Fibroblast of mammary gland (primary cell): ENCODE data around the gene DERL3.

Source experiments
- DNase-seq: peaks from one replicate; pipeline ENCODE4 v3.0.0-alpha.2; 2010; ENCODE audit warnings: low read depth
- H3K4me3 ChIP-seq: 2 replicates; pipeline ENCODE4 v1.5.1; 2011; ENCODE audit warnings: low read depth, mild to moderate bottlenecking, low read length, moderate library complexity; ENCODE audit not compliant: control insufficient read depth
- TF ChIP-seq, protein P1 (sequence below): conservative IDR thresholded peaks from 2 replicates; pipeline ENCODE4 v1.5.1; 2011; ENCODE audit warnings: low read depth, low read length, inconsistent platforms; ENCODE audit not compliant: control insufficient read depth, insufficient read depth

The DERL3 gene

DNA sequence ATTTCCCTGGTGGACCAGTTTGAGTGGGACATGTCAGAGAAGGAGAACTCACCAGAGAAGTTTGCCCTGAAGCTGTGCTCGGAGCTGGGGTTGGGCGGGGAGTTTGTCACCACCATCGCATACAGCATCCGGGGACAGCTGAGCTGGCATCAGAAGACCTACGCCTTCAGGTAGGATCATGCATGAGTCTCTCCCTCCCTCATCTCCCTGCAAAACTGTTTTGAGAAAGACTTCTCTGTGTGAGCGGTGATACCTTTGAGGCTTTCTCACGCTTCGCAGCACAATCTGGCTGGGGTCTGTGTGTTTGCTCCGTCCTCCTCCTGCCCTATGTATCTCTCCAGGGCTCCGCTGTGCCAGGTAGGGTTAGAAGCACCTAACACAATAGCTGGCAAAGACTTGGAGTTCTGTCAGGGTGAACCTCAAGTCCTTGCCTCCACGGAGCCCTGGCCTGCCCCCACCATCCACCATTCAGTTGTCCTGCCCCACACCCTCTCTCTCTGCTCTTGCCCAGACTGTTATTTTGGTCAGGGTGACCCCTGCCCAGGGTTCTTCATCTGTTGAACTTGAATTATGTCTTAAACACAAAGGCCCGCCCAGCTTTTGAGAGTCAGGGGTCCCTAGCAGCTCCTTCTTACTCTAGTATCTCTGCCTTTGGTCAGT lies 13.4 kb downstream of the DERL3 start:
- DNase-seq = no peak
- TF ChIP-seq, protein P1, sequence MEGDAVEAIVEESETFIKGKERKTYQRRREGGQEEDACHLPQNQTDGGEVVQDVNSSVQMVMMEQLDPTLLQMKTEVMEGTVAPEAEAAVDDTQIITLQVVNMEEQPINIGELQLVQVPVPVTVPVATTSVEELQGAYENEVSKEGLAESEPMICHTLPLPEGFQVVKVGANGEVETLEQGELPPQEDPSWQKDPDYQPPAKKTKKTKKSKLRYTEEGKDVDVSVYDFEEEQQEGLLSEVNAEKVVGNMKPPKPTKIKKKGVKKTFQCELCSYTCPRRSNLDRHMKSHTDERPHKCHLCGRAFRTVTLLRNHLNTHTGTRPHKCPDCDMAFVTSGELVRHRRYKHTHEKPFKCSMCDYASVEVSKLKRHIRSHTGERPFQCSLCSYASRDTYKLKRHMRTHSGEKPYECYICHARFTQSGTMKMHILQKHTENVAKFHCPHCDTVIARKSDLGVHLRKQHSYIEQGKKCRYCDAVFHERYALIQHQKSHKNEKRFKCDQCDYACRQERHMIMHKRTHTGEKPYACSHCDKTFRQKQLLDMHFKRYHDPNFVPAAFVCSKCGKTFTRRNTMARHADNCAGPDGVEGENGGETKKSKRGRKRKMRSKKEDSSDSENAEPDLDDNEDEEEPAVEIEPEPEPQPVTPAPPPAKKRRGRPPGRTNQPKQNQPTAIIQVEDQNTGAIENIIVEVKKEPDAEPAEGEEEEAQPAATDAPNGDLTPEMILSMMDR = no peak
- H3K4me3 ChIP-seq = no peak overlapping the region

DNA sequence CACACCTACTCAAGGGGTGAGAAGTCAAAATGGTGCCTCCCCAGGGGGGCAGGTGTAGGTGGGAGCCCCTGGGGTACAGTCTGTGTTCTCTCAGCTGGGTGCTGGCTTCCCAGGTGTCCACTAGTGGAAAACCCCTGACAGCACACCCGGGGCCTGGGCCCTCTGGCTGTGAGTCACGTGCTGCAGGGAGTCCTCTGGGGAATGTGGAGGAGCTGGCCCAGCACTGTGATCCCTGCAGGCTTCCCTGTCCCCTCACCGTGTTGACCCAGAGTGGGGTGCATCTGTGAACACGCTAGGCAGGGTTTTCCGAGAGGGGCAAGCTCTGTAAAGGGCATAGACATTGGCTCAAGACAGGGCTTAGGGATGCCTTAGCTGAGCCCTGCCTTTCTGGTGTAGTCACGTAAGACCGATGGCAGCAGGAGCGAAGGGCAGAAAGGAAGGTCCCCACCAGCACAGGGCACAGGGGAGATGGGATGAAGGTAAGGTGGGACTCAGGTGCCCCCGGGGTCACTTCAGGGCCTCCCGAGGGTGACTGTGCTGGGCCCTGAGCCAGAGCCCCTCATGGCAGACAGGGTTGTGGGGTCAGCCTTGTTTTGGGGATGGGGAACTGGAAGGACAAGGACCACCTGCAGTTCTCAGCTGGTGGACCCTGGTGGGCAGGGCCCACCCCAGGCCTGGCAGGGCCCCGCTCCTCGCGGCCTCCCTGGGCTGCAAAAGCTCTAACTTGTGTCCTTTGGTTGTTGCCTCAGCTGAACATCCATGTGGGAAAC lies 14.1 kb downstream of the DERL3 start:
- TF ChIP-seq, protein P1 = no peak
- H3K4me3 ChIP-seq = no peak overlapping the region
- no peak for DNase-seq

DNA sequence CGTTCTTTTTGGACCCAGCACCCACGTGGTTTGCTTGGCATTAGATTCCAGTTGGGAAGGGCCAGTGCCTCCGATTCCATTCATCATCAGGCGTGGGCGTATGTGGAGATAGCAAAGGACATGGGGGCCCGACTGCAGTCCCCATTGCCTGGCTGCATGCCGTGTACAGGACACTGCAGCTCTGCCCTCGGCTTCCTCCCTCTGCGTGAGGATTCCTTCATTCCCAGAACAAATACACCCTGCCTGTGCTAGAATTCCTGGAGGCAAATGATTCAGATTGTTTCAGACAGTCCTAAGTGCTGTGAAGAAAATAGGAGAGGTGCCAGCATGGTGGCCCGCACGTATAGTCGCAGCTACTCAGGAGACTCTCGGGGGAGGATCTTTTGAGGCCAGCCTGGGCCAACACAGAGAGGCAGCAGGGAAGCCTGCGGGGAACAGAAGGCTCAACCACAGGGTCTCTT lies 15.4 kb downstream of the DERL3 start:
- H3K4me3 ChIP-seq = no peak overlapping the region
- DNase-seq = peak; percentile 27
- TF ChIP-seq, protein P1 = no peak

DNA sequence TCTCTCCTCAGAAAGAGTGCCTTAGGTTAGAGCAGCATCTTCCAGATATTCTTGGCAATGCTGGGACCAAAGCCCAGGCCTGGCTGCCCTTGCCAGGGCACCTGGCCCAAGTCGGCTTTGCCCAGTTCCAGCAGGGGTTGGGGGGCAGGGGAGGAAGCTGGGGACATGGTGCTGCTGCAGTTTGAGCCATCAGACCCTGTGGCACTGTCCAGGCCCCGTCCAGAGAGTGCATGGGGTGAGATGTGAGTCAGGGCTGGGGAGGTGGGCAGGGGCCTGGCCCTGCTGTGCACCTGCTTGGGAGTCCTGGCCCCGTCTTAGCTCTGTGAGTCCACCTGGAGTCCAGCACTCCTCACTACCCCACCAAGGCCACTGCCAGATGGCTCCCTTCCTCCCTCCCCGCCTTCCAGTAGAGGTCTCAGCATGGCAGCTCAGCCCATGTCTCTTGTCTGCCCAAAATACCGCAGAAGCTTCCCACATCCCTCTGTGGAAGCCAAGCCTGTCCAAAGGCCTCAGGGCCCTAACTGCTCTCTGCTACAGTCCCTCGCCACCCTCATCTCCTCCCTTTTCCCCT lies 16.6 kb downstream of the DERL3 start:
- no peak for DNase-seq
- no peak overlapping the region for H3K4me3 ChIP-seq
- TF ChIP-seq, protein P1 = no peak

DNA sequence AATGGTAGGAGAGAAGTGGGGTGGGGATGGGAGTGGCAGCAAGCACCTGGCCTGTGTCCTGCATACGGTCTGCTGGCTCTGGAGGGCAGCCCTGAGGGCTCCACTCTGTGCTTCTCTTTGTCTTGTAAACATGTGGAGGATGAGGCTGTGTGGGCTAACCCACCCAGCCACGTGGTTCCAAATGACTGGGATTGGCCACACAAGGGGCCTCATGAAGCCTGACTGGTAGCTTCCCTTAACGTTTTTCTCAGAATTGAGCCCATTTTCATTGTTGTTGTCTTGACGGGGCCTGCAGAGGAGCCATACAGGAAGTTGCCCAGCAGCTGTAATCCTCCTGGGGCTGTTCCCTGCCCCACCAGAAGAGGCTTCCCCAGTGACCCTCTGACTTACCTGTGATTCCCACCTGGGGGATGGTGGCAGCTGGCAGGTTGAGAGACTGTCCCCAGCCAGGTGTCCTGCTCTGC lies 18.0 kb downstream of the DERL3 start:
- no peak for DNase-seq
- H3K4me3 ChIP-seq = no peak overlapping the region
- TF ChIP-seq, protein P1 = no peak

DNA sequence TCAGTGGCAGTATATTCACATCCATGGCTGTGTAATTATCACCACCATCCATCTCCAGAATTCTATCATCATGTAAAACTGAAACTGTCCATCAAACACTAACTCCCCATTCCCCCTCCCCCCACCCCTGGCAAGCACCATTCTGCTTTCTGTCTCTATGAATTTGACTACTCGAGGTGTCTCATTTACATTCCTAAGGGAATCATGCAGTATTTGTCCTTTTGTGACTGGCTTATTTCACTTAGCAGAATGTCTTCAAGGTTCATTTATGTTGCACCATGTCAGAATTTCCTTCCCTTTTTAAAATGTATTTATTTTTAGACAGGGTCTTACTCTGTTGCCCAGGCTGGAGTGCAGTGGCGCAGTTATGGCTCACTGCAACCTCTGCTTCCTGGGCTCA lies 20.3 kb downstream of the DERL3 start:
- no peak for DNase-seq
- H3K4me3 ChIP-seq = no peak overlapping the region
- TF ChIP-seq, protein P1 = no peak
